PC-3 (cell line): ENCODE measurements around the gene PDX1. TPM values are rescaled to one million over a fixed set of nuclear protein-coding genes. Genes with fewer than 3 reads are reported as not detected.
"Not testable (repeated sequence)": the region's sequence is repeated elsewhere in the genome, so short reads cannot be mapped to it uniquely, and the experiment has no call there.

ENCODE experiments used
- ATAC-seq: fragments of 200-7000 bp; cut with Tn5 transposase; 2 replicates; pipeline ENCODE4 v1.9.1; 2020; ENCODE audit warnings: mild to moderate bottlenecking, moderate library complexity
- BruUV-seq: library from RNA; stranded (reverse); fragments of 400-500 nt; replicated peaks from 2 replicates; lab custom pipeline; 2021; lab: Mats Ljungman, UMichigan
- CTCF ChIA-PET: fragments of 300-600 bp; sonication (Branson Sonifier 250); formaldehyde crosslinking; loops from one replicate; lab custom pipeline; 2022; ENCODE audit warnings: antibody characterized with exemption; lab: Charles Lee
- POLR2A ChIA-PET: fragments of 300-600 bp; sonication (Branson Sonifier 250); formaldehyde crosslinking; loops from one replicate; lab custom pipeline; 2022; ENCODE audit warnings: antibody characterized with exemption; ENCODE audit not compliant: unreplicated experiment; lab: Charles Lee
- DNase-seq: peaks from one replicate; pipeline ENCODE4 v3.0.0-alpha.2; 2015
- H2AFZ ChIP-seq: fragments of 300-600 bp; sonication (generic); 2 replicates; pipeline ENCODE4 v1.6.0; 2016; ENCODE audit warnings: antibody characterized with exemption, low read length
- H3F3A ChIP-seq: fragments of 300-600 bp; sonication (generic); one replicate; pipeline ENCODE4 v1.6.0; 2017; ENCODE audit warnings: antibody characterized with exemption, low read length, control low read depth, mild to moderate bottlenecking; ENCODE audit not compliant: unreplicated experiment
- H3K27ac ChIP-seq: fragments of 300-600 bp; sonication (generic); 2 replicates; pipeline ENCODE4 v1.5.1; 2016; ENCODE audit warnings: mild to moderate bottlenecking, low read length
- H3K27me3 ChIP-seq: fragments of 300-600 bp; sonication (generic); 2 replicates; pipeline ENCODE4 v1.6.1; 2016; ENCODE audit warnings: low read length, mixed read lengths
- H3K36me3 ChIP-seq: fragments of 300-600 bp; sonication (generic); 2 replicates; pipeline ENCODE4 v1.6.1; 2016; ENCODE audit warnings: low read depth, mixed run types, low read length, mixed read lengths
- H3K4me1 ChIP-seq: fragments of 300-600 bp; sonication (generic); 2 replicates; pipeline ENCODE4 v1.5.1; 2016; ENCODE audit warnings: low read length; ENCODE audit not compliant: insufficient read depth
- H3K4me2 ChIP-seq: fragments of 300-600 bp; sonication (generic); 2 replicates; pipeline ENCODE4 v1.6.0; 2016; ENCODE audit warnings: low read length
- H3K4me3 ChIP-seq: fragments of 300-600 bp; sonication (generic); 2 replicates; pipeline ENCODE4 v1.5.1; 2016; ENCODE audit warnings: mild to moderate bottlenecking, low read length, mixed read lengths
- H3K79me2 ChIP-seq: fragments of 300-600 bp; sonication (generic); 2 replicates; pipeline ENCODE4 v1.6.1; 2017; ENCODE audit warnings: low read length, mixed read lengths
- H3K9ac ChIP-seq: fragments of 300-600 bp; sonication (generic); 2 replicates; pipeline ENCODE4 v1.6.0; 2016; ENCODE audit warnings: mild to moderate bottlenecking, low read length
- H3K9me2 ChIP-seq: fragments of 300-600 bp; sonication (generic); replicated peaks from 2 replicates; pipeline ENCODE4 v1.6.1; 2016; ENCODE audit warnings: mixed run types, low read length, mixed read lengths
- H3K9me3 ChIP-seq: fragments of 300-600 bp; sonication (generic); 2 replicates; pipeline ENCODE4 v1.6.1; 2016; ENCODE audit warnings: low read length, mixed read lengths
- H4K20me1 ChIP-seq: fragments of 300-600 bp; sonication (generic); 2 replicates; pipeline ENCODE4 v1.6.1; 2016; ENCODE audit warnings: low read length, mixed read lengths
- EZH2 ChIP-seq: fragments of 300-600 bp; sonication (generic); IDR thresholded peaks from one replicate; pipeline ENCODE4 v1.6.1; 2017; ENCODE audit warnings: antibody characterized with exemption, mild to moderate bottlenecking, low read length; ENCODE audit not compliant: unreplicated experiment
- EZH2phosphoT487 ChIP-seq: fragments of 300-600 bp; sonication (generic); IDR thresholded peaks from 2 replicates; pipeline ENCODE4 v1.6.1; 2018; ENCODE audit warnings: mild to moderate bottlenecking, antibody characterized with exemption, low read length, borderline replicate concordance
- intact Hi-C: fragments of 100-400 bp; cut with micrococcal nuclease; formaldehyde crosslinking; loops from 2 replicates; pipeline ENCODE4 v1.9.0; 2023
- total RNA-seq: library from RNA; depleted of rRNA; stranded (reverse); fragments of >200 nt; gene quantifications from 2 replicates; pipeline ENCODE4 v1.2.3, GENCODE V29; 2014
- TF ChIP-seq, protein P1 (sequence below): fragments of 300-600 bp; sonication (generic); conservative IDR thresholded peaks from 2 replicates; pipeline ENCODE4 v1.5.1; 2017; ENCODE audit warnings: antibody characterized with exemption, low read depth, mild to moderate bottlenecking, low read length

The PDX1 gene
- total RNA-seq, 1 experiment from 2014 or later: not detected

- no peak for ATAC-seq
- intact Hi-C loops: no loop called here
- H3K4me3 ChIP-seq: no peak overlapping the region
- no TSS peak for BruUV-seq
- H3K9ac ChIP-seq: no peak overlapping the region
- no peak overlapping the region for H2AFZ ChIP-seq
- ChIA-PET CTCF (no interaction called here), POLR2A (no interaction called here)
- peaks cover 16% of the 10 kb centered on the region; the same call in 1 of the 2 replicates for H3K4me1 ChIP-seq
- no peak for DNase-seq
- no peaks in the 10 kb centered on the region for H3K9me2 ChIP-seq
- H3K27me3 ChIP-seq: peaks cover 50% of the 10 kb centered on the region
- no peaks in the 10 kb centered on the region for H3K79me2 ChIP-seq
- no peak overlapping the region for H3K4me2 ChIP-seq
- H3K9me3 ChIP-seq: no peaks in the 10 kb centered on the region
- TF ChIP-seq, protein P1, sequence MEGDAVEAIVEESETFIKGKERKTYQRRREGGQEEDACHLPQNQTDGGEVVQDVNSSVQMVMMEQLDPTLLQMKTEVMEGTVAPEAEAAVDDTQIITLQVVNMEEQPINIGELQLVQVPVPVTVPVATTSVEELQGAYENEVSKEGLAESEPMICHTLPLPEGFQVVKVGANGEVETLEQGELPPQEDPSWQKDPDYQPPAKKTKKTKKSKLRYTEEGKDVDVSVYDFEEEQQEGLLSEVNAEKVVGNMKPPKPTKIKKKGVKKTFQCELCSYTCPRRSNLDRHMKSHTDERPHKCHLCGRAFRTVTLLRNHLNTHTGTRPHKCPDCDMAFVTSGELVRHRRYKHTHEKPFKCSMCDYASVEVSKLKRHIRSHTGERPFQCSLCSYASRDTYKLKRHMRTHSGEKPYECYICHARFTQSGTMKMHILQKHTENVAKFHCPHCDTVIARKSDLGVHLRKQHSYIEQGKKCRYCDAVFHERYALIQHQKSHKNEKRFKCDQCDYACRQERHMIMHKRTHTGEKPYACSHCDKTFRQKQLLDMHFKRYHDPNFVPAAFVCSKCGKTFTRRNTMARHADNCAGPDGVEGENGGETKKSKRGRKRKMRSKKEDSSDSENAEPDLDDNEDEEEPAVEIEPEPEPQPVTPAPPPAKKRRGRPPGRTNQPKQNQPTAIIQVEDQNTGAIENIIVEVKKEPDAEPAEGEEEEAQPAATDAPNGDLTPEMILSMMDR: no peak
- no peak for TF ChIP-seq EZH2phosphoT487
- no peak for TF ChIP-seq EZH2
- no peaks in the 10 kb centered on the region for H3F3A ChIP-seq
- no peaks in the 10 kb centered on the region for H3K36me3 ChIP-seq
- H3K27ac ChIP-seq: no peak overlapping the region
- no peaks in the 10 kb centered on the region for H4K20me1 ChIP-seq
Measured at GRCh38 chr13:27963491-27963890, 43.7 kb downstream of the PDX1 start.

DNA sequence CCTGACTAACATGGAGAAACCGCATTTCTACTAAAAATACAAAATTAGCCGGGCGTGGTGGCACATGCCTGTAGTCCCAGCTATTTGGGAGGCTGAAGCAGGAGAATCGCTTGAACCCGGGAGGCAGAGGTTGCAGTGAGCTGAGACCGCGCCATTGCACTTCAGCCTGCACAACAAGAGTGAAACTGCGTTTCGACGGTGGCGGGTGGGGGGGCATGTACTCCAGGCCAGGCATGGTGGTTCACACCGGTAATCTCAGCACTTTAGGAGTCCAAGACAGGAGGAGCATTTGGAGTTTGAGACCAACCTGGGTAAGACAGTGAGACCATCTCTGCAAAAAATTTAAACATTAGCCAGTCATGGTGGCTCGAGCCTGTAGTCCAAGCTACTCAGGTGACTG lies 44.4 kb downstream of the PDX1 start:
- peaks cover 16% of the 10 kb centered on the region; the same call in 1 of the 2 replicates for H3K4me1 ChIP-seq
- H3K4me3 ChIP-seq: not testable (repeated sequence)

DNA sequence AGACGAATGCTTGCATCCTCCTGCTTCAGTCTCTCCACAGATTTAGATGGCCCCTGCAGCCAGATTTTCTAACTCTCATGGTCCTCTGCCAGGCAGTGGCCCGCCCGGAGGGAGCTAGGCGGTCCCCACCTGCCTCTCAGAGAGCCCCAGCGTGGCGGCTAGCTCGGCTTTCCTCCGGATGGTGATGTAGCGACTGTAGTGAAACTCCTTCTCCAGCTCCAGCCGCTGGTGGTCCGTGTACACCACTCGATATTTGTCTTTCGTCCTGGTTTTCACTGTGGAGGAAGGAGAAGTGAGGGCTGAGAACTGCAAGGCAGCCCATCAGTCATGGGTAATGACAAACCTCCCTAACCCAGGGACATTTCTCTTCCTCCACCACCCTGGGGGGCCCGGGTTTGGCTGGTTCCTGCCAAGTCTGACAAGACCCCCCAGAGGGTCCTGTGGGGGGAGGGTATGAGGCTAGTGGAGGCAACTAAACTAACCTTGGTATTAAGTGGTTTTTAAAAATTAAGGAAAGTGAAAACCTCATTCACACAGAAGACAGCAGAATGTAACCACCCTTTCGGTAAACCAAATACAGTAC lies 45.0 kb downstream of the PDX1 start:
- ATAC-seq (no peak), DNase-seq (no peak)
- POLR2A ChIA-PET: no interaction called here
- TF ChIP-seq EZH2 (no peak), EZH2phosphoT487 (no peak)
- TF ChIP-seq, protein P1: no peak
- H3K4me3 ChIP-seq: no peak overlapping the region
- H3K9ac ChIP-seq: no peak overlapping the region
- H3K27ac ChIP-seq: no peak overlapping the region
- peaks cover 62% of the 10 kb centered on the region for H3K27me3 ChIP-seq
- CTCF ChIA-PET: interaction anchor here (0.6 kb wide), 1 partner anchor 139 kb away, joined by 3 read pairs; no protein-coding TSS in a partner anchor
- no peaks in the 10 kb centered on the region for H3K79me2 ChIP-seq
- no TSS peak for BruUV-seq
- peaks cover 15% of the 10 kb centered on the region; the same call in 1 of the 2 replicates for H3K4me1 ChIP-seq
- H3K9me3 ChIP-seq: no peaks in the 10 kb centered on the region
- intact Hi-C loops: no loop called here
- H3F3A ChIP-seq: no peaks in the 10 kb centered on the region
- no peak overlapping the region for H3K4me2 ChIP-seq
- H3K36me3 ChIP-seq: no peaks in the 10 kb centered on the region
- no peaks in the 10 kb centered on the region for H4K20me1 ChIP-seq
- H2AFZ ChIP-seq: no peak overlapping the region
- H3K9me2 ChIP-seq: no peaks in the 10 kb centered on the region

More for the DNA sequence above, 44.4 kb downstream of the PDX1 start:
- H2AFZ ChIP-seq, H4K20me1 ChIP-seq, BruUV-seq, H3F3A ChIP-seq, POLR2A ChIA-PET, intact Hi-C loops, H3K36me3 ChIP-seq, H3K79me2 ChIP-seq, H3K27ac ChIP-seq, H3K9ac ChIP-seq, H3K4me2 ChIP-seq, H3K9me3 ChIP-seq, H3K9me2 ChIP-seq, DNase-seq, ATAC-seq: not testable (repeated sequence)
- peaks cover 57% of the 10 kb centered on the region for H3K27me3 ChIP-seq
- CTCF ChIA-PET: interaction anchor here (0.6 kb wide), 1 partner anchor 138 kb away, joined by 3 read pairs; no protein-coding TSS in a partner anchor
